K562 (cell line): ENCODE results near the gene CSNK2A1. TPM values are rescaled to one million over a fixed set of nuclear protein-coding genes. Genes with fewer than 3 reads are reported as not detected.

Experiments used
- ARID2 ChIP-seq: fragments of 450-650 bp; IDR thresholded peaks from 2 replicates; pipeline ENCODE4 v1.6.1; 2017; ENCODE audit warnings: antibody characterized with exemption, mild to moderate bottlenecking
- BRCA1 ChIP-seq, 2 experiments: fragments of 450-650 bp in 1 of 2; sonication (generic) in 1 of 2; formaldehyde crosslinking in 1 of 2; IDR thresholded peaks; 2 replicates each; pipeline versions ENCODE4 v1.5.0 to v1.6.1; 2017 to 2020; ENCODE audit warnings: mild to moderate bottlenecking in 1 of 2, missing genetic modification reagents in 1 of 2
- CREB1 ChIP-seq, 2 experiments: sonication (generic) in 1 of 2; formaldehyde crosslinking in 1 of 2; IDR thresholded peaks; 2 replicates each; pipeline versions ENCODE4 v1.6.1 to v1.8.0; 2012 to 2022; ENCODE audit warnings: inconsistent platforms in 1 of 2, mild to moderate bottlenecking in 1 of 2, missing genetic modification reagents in 1 of 2, moderate library complexity in 1 of 2
- CTCFL ChIP-seq: IDR thresholded peaks from 2 replicates; pipeline ENCODE4 v1.6.1; 2011; ENCODE audit warnings: borderline replicate concordance, low read depth, mild to moderate bottlenecking, moderate library complexity, low read length; ENCODE audit not compliant: insufficient read depth, poor library complexity, severe bottlenecking
- EGR1 ChIP-seq: fragments of 450-650 bp; conservative IDR thresholded peaks from 2 replicates; pipeline ENCODE4 v1.6.1; 2017; ENCODE audit warnings: mild to moderate bottlenecking
- IRF2 ChIP-seq: sonication (generic); formaldehyde crosslinking; IDR thresholded peaks from 2 replicates; pipeline ENCODE4 v1.8.1; 2022; ENCODE audit warnings: mild to moderate bottlenecking, missing genetic modification reagents
- MBD2 ChIP-seq: sonication (generic); IDR thresholded peaks from 2 replicates; pipeline ENCODE4 v1.6.1; 2016; ENCODE audit warnings: low read depth, borderline replicate concordance
- POU5F1 ChIP-seq: fragments of 150-350 bp; IDR thresholded peaks from 2 replicates; pipeline ENCODE4 v1.6.1; 2014; ENCODE audit warnings: borderline replicate concordance, low read length, low read depth, mild to moderate bottlenecking; ENCODE audit not compliant: partially characterized antibody
- RBM14 ChIP-seq: fragments of 200-400 bp; formaldehyde crosslinking; IDR thresholded peaks from 2 replicates; pipeline ENCODE4 v1.6.1; 2018; ENCODE audit warnings: low read depth, mild to moderate bottlenecking, low read length, moderate library complexity, borderline replicate concordance; ENCODE audit not compliant: insufficient read depth
- TEAD1 ChIP-seq, 2 experiments: fragments of 450-650 bp in 1 of 2; sonication (generic) in 1 of 2; formaldehyde crosslinking; IDR thresholded peaks; 2 replicates each; pipeline versions ENCODE4 v1.4.0 to v1.8.0; 2020 to 2022; ENCODE audit warnings: mild to moderate bottlenecking in 2 of 2, missing genetic modification reagents in 1 of 2
- ZNF217 ChIP-seq: sonication (generic); formaldehyde crosslinking; IDR thresholded peaks from 2 replicates; pipeline ENCODE4 v1.8.0; 2022; ENCODE audit warnings: mild to moderate bottlenecking, missing genetic modification reagents
- ZNF311 ChIP-seq: fragments of 250-450 bp; sonication (Bioruptor Pico); IDR thresholded peaks from 2 replicates; pipeline ENCODE4 v1.4.0; 2020; ENCODE audit warnings: mild to moderate bottlenecking, moderate library complexity
- ZNF79 ChIP-seq: fragments of 250-450 bp; sonication (Bioruptor Pico); IDR thresholded peaks from 2 replicates; pipeline ENCODE4 v1.4.0; 2020; ENCODE audit warnings: low read depth, mild to moderate bottlenecking, moderate library complexity
- polyA plus RNA-seq, 8 experiments: library from polyadenylated mRNA; depleted of rRNA in 4 of 8; stranded (reverse) in 5 of 8; unstranded in 3 of 8; fragments of >200 nt; fragmentation: Nextera tagmentation in 2 of 8; fragmentation: Illumina TruSeq in 1 of 8; extraction: Ambion mirVana in 2 of 8; extraction: Trizol in 1 of 8; gene quantifications; 2 replicates each; pipeline versions ENCODE4 v1.2.1 to v1.2.3, GENCODE V29; 2011 to 2014; ENCODE audit warnings: inconsistent platforms in 1 of 8, missing spikeins in 1 of 8
- total RNA-seq, 7 experiments: library from RNA; depleted of rRNA in 6 of 7; stranded (reverse); fragments of >200 nt in 6 of 7; fragmentation: Illumina TruSeq in 2 of 7; extraction: Trizol in 2 of 7; gene quantifications; 2 replicates each; pipeline versions ENCODE4 v1.2.1 to v1.2.3, GENCODE V29; 2011 to 2021; ENCODE audit warnings: low replicate concordance in 1 of 7
- TF ChIP-seq, protein P1 (sequence below): fragments of 450-650 bp; IDR thresholded peaks from 2 replicates; pipeline ENCODE4 v1.6.1; 2017; ENCODE audit warnings: antibody characterized with exemption, mild to moderate bottlenecking
- TF ChIP-seq, protein P2 (sequence below): sonication (generic); formaldehyde crosslinking; IDR thresholded peaks from 2 replicates; pipeline ENCODE4 v1.8.0; 2022; ENCODE audit warnings: missing genetic modification reagents, mild to moderate bottlenecking, borderline replicate concordance

CSNK2A1 gene
- total and polyA plus RNA-seq, 9 of the 15 experiments (the other 6 are each of a cell fraction or from before 2014, with no cell fraction given), result 71.0 to 251 (median 103) TPM

GRCh38 chr20:431012-431904, 112.3 kb downstream of the CSNK2A1 start (continued):
- TF ChIP-seq CTCFL, result peak; percentile 42
- TF ChIP-seq CREB1 (IDR thresholded peaks at IDR 0.05), result peak; percentile 30; the same call in 1 of the 2 replicates
- TF ChIP-seq CREB1 (CRISPR knock-in tag; IDR thresholded peaks at IDR 0.05), result peak; percentile 68; the same call in 1 of the 2 replicates
- TF ChIP-seq, protein P1, sequence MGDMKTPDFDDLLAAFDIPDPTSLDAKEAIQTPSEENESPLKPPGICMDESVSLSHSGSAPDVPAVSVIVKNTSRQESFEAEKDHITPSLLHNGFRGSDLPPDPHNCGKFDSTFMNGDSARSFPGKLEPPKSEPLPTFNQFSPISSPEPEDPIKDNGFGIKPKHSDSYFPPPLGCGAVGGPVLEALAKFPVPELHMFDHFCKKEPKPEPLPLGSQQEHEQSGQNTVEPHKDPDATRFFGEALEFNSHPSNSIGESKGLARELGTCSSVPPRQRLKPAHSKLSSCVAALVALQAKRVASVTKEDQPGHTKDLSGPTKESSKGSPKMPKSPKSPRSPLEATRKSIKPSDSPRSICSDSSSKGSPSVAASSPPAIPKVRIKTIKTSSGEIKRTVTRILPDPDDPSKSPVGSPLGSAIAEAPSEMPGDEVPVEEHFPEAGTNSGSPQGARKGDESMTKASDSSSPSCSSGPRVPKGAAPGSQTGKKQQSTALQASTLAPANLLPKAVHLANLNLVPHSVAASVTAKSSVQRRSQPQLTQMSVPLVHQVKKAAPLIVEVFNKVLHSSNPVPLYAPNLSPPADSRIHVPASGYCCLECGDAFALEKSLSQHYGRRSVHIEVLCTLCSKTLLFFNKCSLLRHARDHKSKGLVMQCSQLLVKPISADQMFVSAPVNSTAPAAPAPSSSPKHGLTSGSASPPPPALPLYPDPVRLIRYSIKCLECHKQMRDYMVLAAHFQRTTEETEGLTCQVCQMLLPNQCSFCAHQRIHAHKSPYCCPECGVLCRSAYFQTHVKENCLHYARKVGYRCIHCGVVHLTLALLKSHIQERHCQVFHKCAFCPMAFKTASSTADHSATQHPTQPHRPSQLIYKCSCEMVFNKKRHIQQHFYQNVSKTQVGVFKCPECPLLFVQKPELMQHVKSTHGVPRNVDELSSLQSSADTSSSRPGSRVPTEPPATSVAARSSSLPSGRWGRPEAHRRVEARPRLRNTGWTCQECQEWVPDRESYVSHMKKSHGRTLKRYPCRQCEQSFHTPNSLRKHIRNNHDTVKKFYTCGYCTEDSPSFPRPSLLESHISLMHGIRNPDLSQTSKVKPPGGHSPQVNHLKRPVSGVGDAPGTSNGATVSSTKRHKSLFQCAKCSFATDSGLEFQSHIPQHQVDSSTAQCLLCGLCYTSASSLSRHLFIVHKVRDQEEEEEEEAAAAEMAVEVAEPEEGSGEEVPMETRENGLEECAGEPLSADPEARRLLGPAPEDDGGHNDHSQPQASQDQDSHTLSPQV, result peak; percentile 54; the same call in 1 of the 2 replicates
- TF ChIP-seq TEAD1 (CRISPR knock-in tag; IDR thresholded peaks at IDR 0.05), result no peak
- TF ChIP-seq ZNF311 (CRISPR knock-in tag), result no peak
- no peak for TF ChIP-seq RBM14
- no peak for TF ChIP-seq BRCA1 (IDR thresholded peaks at IDR 0.05)
- no peak for TF ChIP-seq BRCA1 (CRISPR knock-in tag; IDR thresholded peaks at IDR 0.05)
- no peak for TF ChIP-seq IRF2
- TF ChIP-seq ZNF217 (CRISPR knock-in tag), result no peak
- 0 out of 2 replicates have a peak, but pooled peaks have one; percentile 33 for TF ChIP-seq ARID2
- TF ChIP-seq EGR1, result no peak
- TF ChIP-seq, protein P2, sequence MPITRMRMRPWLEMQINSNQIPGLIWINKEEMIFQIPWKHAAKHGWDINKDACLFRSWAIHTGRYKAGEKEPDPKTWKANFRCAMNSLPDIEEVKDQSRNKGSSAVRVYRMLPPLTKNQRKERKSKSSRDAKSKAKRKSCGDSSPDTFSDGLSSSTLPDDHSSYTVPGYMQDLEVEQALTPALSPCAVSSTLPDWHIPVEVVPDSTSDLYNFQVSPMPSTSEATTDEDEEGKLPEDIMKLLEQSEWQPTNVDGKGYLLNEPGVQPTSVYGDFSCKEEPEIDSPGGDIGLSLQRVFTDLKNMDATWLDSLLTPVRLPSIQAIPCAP, result no peak
- TF ChIP-seq MBD2, result no peak
- no peak for TF ChIP-seq POU5F1
- TF ChIP-seq ZNF79 (CRISPR knock-in tag), result no peak
